Pancreas (tissue), 10 donors: ENCODE results near the gene TBCK. TPM values are rescaled to one million over a fixed set of nuclear protein-coding genes. Genes with fewer than 3 reads are reported as not detected.
A peak's percentile ranks its signal among the peaks of the same experiment; 100 is the strongest.

ENCODE experiments used
- ATAC-seq, 4 donors: fragments of 200-7000 bp; cut with Tn5 transposase; one replicate each; pipeline versions ENCODE4 v1.8.0 to v1.9.1; 2020; ENCODE audit warnings: mild to moderate bottlenecking in 4 of 4, moderate library complexity in 4 of 4
- DNase-seq, 6 donors: peaks; one replicate each; pipeline ENCODE4 v3.0.0-alpha.2; 2020
- FAIRE-seq: peaks from 2 replicates; lab custom pipeline; 2012; peaks lifted over from hg19 to GRCh38; lab: Jason Lieb, UNC
- H3K27ac ChIP-seq, 4 donors: fragments of 200-600 bp; sonication (generic); 1 replicate in 3 of 4; 2 replicates in 1 of 4; pipeline versions ENCODE4 v1.5.0 to v1.8.0; 2020
- H3K27me3 ChIP-seq, 4 donors: fragments of 200-600 bp; one replicate each; pipeline ENCODE4 v1.8.0; 2021
- H3K36me3 ChIP-seq, 3 donors: fragments of 200-600 bp; sonication (generic) in 1 of 3; one replicate each; pipeline versions ENCODE4 v1.5.0 to v1.8.0; 2020 to 2021
- H3K4me1 ChIP-seq, 3 donors: fragments of 200-600 bp; one replicate each; pipeline ENCODE4 v1.8.0; 2021
- H3K4me3 ChIP-seq, 4 donors: fragments of 200-600 bp; sonication (generic) in 2 of 4; one replicate each; pipeline versions ENCODE4 v1.5.0 to v1.8.0; 2020 to 2021
- H3K9me3 ChIP-seq, 4 donors: fragments of 200-600 bp; one replicate each; pipeline ENCODE4 v1.8.0; 2021
- WGBS, 2 donors: extraction: QIAGEN DNeasy Blood & Tissue Kit; methylation state at CpG; one replicate each; pipeline ENCODE4 v1.1.7; 2013; 5-methylcytosine and 5-hydroxymethylcytosine counted together
- intact Hi-C, 3 donors: fragments of 100-400 bp; cut with DNase I; formaldehyde crosslinking; loops; one replicate each; pipeline versions ENCODE4 v1.11.1 to v1.14.2; 2022
- polyA plus RNA-seq, 2 donors: library from polyadenylated mRNA; stranded (reverse); fragments of 200-250 nt; gene quantifications; one replicate each; pipeline ENCODE4 v1.2.3, GENCODE V29; 2013
- total RNA-seq, 6 donors: library from RNA; stranded (reverse); fragmentation: NEBNext Ultra II Directional in 4 of 6; extraction: Animal tissue kit (Norgen Biotek cat#: 25700) in 4 of 6; gene quantifications; one replicate each; pipeline versions ENCODE4 v1.2.1 to v1.2.4, GENCODE V29; 2021 to 2023
- TF ChIP-seq, protein P1 (sequence below), 4 donors: fragments of 200-600 bp; sonication (generic) in 3 of 4; IDR thresholded peaks; one replicate each; pipeline versions ENCODE4 v1.5.0 to v1.8.0; 2021; ENCODE audit warnings: antibody characterized with exemption in 4 of 4
- donor health status: healthy with polysubstance abuse.
- donor health status: DM: no; HTN: no; CAD: no; lungs with moderate emphysema.
- donor health status: DM: no; HTN: no; CAD: no.
- donor health status: control.
- donor health status: control.
- donor health status: Bipolar disorder and iron deficiency.
- donor health status: DM: yes; HTN: yes; CAD: no.
- donor health status: DM: no; HTN: no; CAD: no.
- donor health status: DM: no; HTN: no; CAD: no.
- donor health status: DM: yes; HTN: yes; CAD: no.

Gene TBCK
- total and polyA plus RNA-seq, 8 donors: 5.3 to 35.1 (median 12.5) TPM

- no peak for FAIRE-seq
- no peak for DNase-seq
- WGBS, 2 donors: 96 to 97% methylated on average over 5 of the region's 5 CpGs
- H3K27ac ChIP-seq: no peak overlapping the region
- H3K4me1 ChIP-seq: no peaks in the 10 kb centered on the region
- TF ChIP-seq, protein P1, sequence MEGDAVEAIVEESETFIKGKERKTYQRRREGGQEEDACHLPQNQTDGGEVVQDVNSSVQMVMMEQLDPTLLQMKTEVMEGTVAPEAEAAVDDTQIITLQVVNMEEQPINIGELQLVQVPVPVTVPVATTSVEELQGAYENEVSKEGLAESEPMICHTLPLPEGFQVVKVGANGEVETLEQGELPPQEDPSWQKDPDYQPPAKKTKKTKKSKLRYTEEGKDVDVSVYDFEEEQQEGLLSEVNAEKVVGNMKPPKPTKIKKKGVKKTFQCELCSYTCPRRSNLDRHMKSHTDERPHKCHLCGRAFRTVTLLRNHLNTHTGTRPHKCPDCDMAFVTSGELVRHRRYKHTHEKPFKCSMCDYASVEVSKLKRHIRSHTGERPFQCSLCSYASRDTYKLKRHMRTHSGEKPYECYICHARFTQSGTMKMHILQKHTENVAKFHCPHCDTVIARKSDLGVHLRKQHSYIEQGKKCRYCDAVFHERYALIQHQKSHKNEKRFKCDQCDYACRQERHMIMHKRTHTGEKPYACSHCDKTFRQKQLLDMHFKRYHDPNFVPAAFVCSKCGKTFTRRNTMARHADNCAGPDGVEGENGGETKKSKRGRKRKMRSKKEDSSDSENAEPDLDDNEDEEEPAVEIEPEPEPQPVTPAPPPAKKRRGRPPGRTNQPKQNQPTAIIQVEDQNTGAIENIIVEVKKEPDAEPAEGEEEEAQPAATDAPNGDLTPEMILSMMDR (IDR thresholded peaks at IDR 0.05): no peak
- no peaks in the 10 kb centered on the region for H3K9me3 ChIP-seq
- no peak overlapping the region for H3K4me3 ChIP-seq
- no peak for ATAC-seq
- no peaks in the 10 kb centered on the region for H3K27me3 ChIP-seq
- intact Hi-C loops: no loop called here
- H3K36me3 ChIP-seq: peaks cover 0 to 8% (median 0%) of the 10 kb centered on the region in 3 donors
Observed at GRCh38 chr4:106291678-106292077, 24.3 kb downstream of the TBCK start.

DNA sequence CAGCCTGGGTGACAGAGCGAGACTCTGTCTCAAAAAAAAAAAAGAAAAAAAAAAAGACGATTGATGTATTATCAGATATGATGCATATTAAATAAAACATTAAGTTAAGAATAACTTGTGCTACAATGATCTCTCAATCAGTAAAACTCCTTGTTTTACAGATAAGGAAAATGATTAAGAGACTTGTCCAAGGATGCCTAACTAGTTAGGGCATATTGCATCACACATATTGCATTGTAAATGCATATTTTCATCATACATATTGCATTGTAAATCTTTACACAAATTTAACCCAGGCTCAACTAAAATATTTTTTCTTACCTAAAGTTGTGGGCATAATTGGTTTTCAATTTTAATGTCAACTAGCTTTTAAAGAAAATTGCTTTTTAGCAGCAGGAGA is 26.3 kb downstream of the TBCK start:
- peaks cover 0 to 7% (median 0%) of the 10 kb centered on the region in 3 donors for H3K4me1 ChIP-seq
- peaks cover 0 to 8% (median 0%) of the 10 kb centered on the region in 3 donors for H3K36me3 ChIP-seq
- H3K4me3 ChIP-seq: no peak overlapping the region
- no peak overlapping the region for H3K27ac ChIP-seq
- H3K9me3 ChIP-seq: no peaks in the 10 kb centered on the region
- WGBS, 2 donors: 78 to 84% methylated on average over 2 of the region's 2 CpGs
- no peaks in the 10 kb centered on the region for H3K27me3 ChIP-seq
- no peak for FAIRE-seq
- no peak for ATAC-seq
- intact Hi-C loops: no loop called here
- TF ChIP-seq, protein P1 (IDR thresholded peaks at IDR 0.05): no peak
- no peak for DNase-seq

DNA sequence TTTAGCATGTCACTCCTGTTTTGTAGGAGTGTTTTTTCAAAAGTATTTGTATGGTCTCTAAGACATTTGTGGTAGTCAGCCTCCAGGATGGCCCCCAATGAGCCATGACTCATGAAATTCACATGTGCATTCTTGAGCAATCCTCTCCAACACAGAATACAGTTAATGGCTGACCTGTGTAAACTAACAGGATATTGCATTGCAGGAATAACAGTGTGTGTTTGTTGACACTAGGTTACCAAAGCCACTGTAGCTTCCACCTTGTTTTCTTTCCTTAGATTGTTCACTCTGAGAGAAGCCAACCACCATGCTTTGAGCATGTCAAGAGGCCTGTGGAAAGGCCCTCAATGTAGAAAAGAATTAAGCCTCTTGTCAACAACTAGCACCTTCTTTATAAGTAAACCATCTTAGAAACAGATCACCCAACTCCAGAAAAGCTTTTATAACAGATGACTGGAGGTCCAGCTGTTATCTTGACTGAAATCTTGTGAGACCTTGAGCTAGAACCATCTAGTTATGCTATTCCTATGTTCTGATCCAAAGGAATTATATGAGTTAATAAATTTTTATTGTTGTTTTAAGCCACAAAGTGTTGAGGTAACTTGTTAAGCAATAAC is 28.5 kb downstream of the TBCK start:
- Histone ChIP-seq H3K36me3 (no peaks in the 10 kb centered on the region), H3K9me3 (no peaks in the 10 kb centered on the region), H3K27ac (no peak overlapping the region), H3K4me3 (no peak overlapping the region), H3K4me1 (peaks cover 0 to 7% (median 0%) of the 10 kb centered on the region in 3 donors), H3K27me3 (no peaks in the 10 kb centered on the region)
- TF ChIP-seq, protein P1 (IDR thresholded peaks at IDR 0.05): no peak
- FAIRE-seq: no peak
- intact Hi-C loops: no loop called here
- DNase-seq: no peak
- ATAC-seq: peak in 3 of 4 donors; percentile 56 to 75 (median 59)

DNA sequence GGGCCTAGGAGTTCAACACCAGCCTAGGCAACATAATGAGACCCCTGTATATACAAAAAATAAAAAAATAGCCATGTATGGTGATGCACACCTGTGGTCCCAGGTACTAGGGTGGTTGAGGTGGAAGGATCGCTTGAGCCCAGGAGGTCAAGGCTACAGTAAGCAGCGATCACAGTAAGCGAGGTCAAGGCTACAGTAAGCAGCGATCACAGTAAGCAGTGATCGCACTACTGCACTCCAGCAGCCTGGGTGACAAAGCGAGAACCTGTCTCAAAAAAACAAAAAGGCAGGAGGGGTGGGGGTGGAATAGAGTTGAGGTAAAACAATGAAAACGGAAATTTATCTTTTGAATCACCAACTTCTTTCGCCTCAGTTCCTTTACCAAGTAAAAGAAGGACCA is 29.4 kb downstream of the TBCK start:
- FAIRE-seq (no peak), DNase-seq (no peak), ATAC-seq (no peak)
- peaks cover 0 to 7% (median 0%) of the 10 kb centered on the region in 3 donors for H3K4me1 ChIP-seq
- H3K36me3 ChIP-seq: no peaks in the 10 kb centered on the region
- 96 to 97% methylated on average over 8 of the region's 8 CpGs for WGBS, 2 donors
- H3K27ac ChIP-seq: no peak overlapping the region
- no peaks in the 10 kb centered on the region for H3K27me3 ChIP-seq
- TF ChIP-seq, protein P1 (IDR thresholded peaks at IDR 0.05): no peak
- intact Hi-C loops: no loop called here
- no peaks in the 10 kb centered on the region for H3K9me3 ChIP-seq
- H3K4me3 ChIP-seq: no peak overlapping the region

DNA sequence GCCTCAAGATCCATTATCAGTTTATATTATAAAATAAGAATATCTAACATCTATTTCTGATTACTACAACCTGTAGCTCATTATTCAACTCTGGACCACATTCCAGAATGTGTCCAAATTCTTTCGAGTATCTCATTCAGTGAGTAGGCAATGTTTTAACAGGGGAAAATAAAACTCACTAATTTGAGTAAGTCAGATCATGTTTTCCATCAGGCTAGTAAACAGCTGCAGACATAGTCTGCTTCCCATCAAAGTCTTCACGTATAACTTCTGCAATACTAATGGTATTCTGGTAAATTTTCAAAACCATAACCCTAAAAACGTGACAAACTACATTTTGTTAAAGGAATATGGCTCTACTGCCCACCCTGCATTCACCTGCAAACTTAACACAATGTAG is 31.8 kb downstream of the TBCK start:
- DNase-seq: no peak
- WGBS, 2 donors: 68 to 73% methylated on average over 3 of the region's 3 CpGs
- no peak for ATAC-seq

More for the DNA sequence above, 31.8 kb downstream of the TBCK start:
- Histone ChIP-seq H3K27me3 (no peaks in the 10 kb centered on the region), H3K4me1 (peaks cover 0 to 7% (median 0%) of the 10 kb centered on the region in 3 donors), H3K9me3 (no peaks in the 10 kb centered on the region), H3K4me3 (no peak overlapping the region), H3K36me3 (no peaks in the 10 kb centered on the region), H3K27ac (no peak overlapping the region)
- intact Hi-C loops: no loop called here
- TF ChIP-seq, protein P1 (IDR thresholded peaks at IDR 0.05): no peak
- FAIRE-seq: no peak
